K562 (cell line): ENCODE results near the gene TLK2. TPM values are rescaled to one million over a fixed set of nuclear protein-coding genes. Genes with fewer than 3 reads are reported as not detected.

Source experiments
- ATAC-seq: fragments of 200-7000 bp; cut with Tn5 transposase; 3 replicates; pipeline ENCODE4 v1.9.1; 2020; ENCODE audit warnings: moderate library complexity
- BruUV-seq: library from RNA; stranded (reverse); fragments of 400-500 nt; replicated peaks from 2 replicates; lab custom pipeline; 2021; lab: Mats Ljungman, UMichigan
- CTCF ChIA-PET: fragments of 300-600 bp; formaldehyde crosslinking; extraction: SDS; loops from one replicate; lab custom pipeline; 2021; ENCODE audit warnings: low intra/inter-chr PET ratio; lab: Yijun Ruan, JAX
- POLR2A ChIA-PET: fragments of 300-600, 350-650 bp; sonication (Branson Sonifier 250); formaldehyde crosslinking; extraction: SDS; loops from one replicate; lab custom pipeline; 2021; ENCODE audit warnings: antibody characterized with exemption, inconsistent platforms; lab: Yijun Ruan, JAX
- DNase-seq, 4 experiments: peaks; one replicate each; pipeline versions ENCODE4 v3.0.0 to v3.0.0-alpha.2; 2011 to 2018; ENCODE audit warnings: low spot score in 3 of 4, mixed read lengths in 3 of 4; ENCODE audit errors: extremely low read depth in 1 of 4
- FAIRE-seq: peaks from 2 replicates; lab custom pipeline; 2011; peaks lifted over from hg19 to GRCh38; lab: Jason Lieb, UNC
- H2AFZ ChIP-seq: 2 replicates; pipeline ENCODE4 v1.6.0; 2011; ENCODE audit warnings: low read depth, low read length, control low read depth, inconsistent platforms
- H3K27ac ChIP-seq: fragments of 200-600 bp; 3 replicates; pipeline ENCODE4 v1.8.0; 2011; ENCODE audit warnings: low read depth, mild to moderate bottlenecking, control low read depth, inconsistent platforms, low read length, moderate library complexity, mixed read lengths; ENCODE audit errors: extremely low read depth
- H3K27me3 ChIP-seq, 2 experiments: fragments of 300-600 bp in 1 of 2; 2 replicates in 1 of 2; 3 replicates in 1 of 2; pipeline versions ENCODE4 v1.6.0 to v1.8.0; 2011; ENCODE audit warnings: inconsistent platforms in 2 of 2, low read length in 2 of 2, mild to moderate bottlenecking in 1 of 2, mixed read lengths in 1 of 2, moderate library complexity in 1 of 2; ENCODE audit not compliant: control insufficient read depth in 2 of 2, insufficient read depth in 2 of 2
- H3K36me3 ChIP-seq: fragments of 300-600 bp; 3 replicates; pipeline ENCODE4 v1.8.0; 2011; ENCODE audit warnings: mild to moderate bottlenecking, low read length, inconsistent platforms; ENCODE audit not compliant: control insufficient read depth, insufficient read depth
- H3K4me1 ChIP-seq, 2 experiments: fragments of 200-600 bp in 1 of 2; replicated peaks in 1 of 2; 2 replicates in 1 of 2; 3 replicates in 1 of 2; pipeline versions ENCODE4 v1.5.1 to v1.8.0; 2011; ENCODE audit warnings: inconsistent platforms in 2 of 2, low read length in 2 of 2, mild to moderate bottlenecking in 1 of 2, mixed read lengths in 1 of 2, moderate library complexity in 1 of 2; ENCODE audit not compliant: control insufficient read depth in 2 of 2, insufficient read depth in 2 of 2
- H3K4me2 ChIP-seq: 2 replicates; pipeline ENCODE4 v1.6.1; 2011; ENCODE audit warnings: low read length, control low read depth, inconsistent platforms, mixed read lengths; ENCODE audit not compliant: insufficient read depth
- H3K4me3 ChIP-seq: fragments of 200-600 bp; sonication (generic), shearing (Covaris generic); 2 replicates; pipeline ENCODE4 v1.5.1; 2016; ENCODE audit warnings: control low read depth, inconsistent platforms
- H3K79me2 ChIP-seq: fragments of 200-600 bp; 3 replicates; pipeline ENCODE4 v1.8.0; 2011; ENCODE audit warnings: low read length, inconsistent platforms; ENCODE audit not compliant: control insufficient read depth, insufficient read depth
- H3K9ac ChIP-seq, 2 experiments: 2 replicates each; pipeline versions ENCODE4 v1.6.0 to v1.6.1; 2011; ENCODE audit warnings: low read depth in 2 of 2, low read length in 2 of 2, control low read depth in 1 of 2, inconsistent platforms in 1 of 2, mild to moderate bottlenecking in 1 of 2, mixed read lengths in 1 of 2; ENCODE audit not compliant: insufficient read depth in 1 of 2
- H3K9me1 ChIP-seq: one replicate; pipeline ENCODE4 v1.6.0; 2011; ENCODE audit warnings: inconsistent platforms, mild to moderate bottlenecking, low read length, moderate library complexity; ENCODE audit not compliant: control insufficient read depth, insufficient read depth
- H3K9me3 ChIP-seq: replicated peaks from 2 replicates; pipeline ENCODE4 v1.5.1; 2011; ENCODE audit warnings: low read depth, low read length, inconsistent platforms; ENCODE audit not compliant: control insufficient read depth, insufficient read depth
- H4K20me1 ChIP-seq: replicated peaks from 2 replicates; pipeline ENCODE4 v1.6.1; 2011; ENCODE audit warnings: low read length, inconsistent platforms, mixed read lengths; ENCODE audit not compliant: control insufficient read depth, insufficient read depth
- BCOR ChIP-seq: fragments of 450-650 bp; IDR thresholded peaks from 2 replicates; pipeline ENCODE4 v1.6.1; 2016
- U2AF1 ChIP-seq: fragments of 200-400 bp; formaldehyde crosslinking; optimal IDR thresholded peaks from 2 replicates; pipeline ENCODE3; 2017; ENCODE audit warnings: mild to moderate bottlenecking, low read depth, low read length, moderate library complexity
- ZNF121 ChIP-seq: sonication (generic); formaldehyde crosslinking; conservative IDR thresholded peaks from 2 replicates; pipeline ENCODE4 v1.8.0; 2022; ENCODE audit warnings: missing genetic modification reagents
- WGBS: fragments of 100-300 bp; shearing (Covaris generic); methylation state at CpG from one replicate; pipeline ENCODE4 v1.1.6; 2016; ENCODE audit warnings: low coverage, mixed read lengths; ENCODE audit not compliant: insufficient coverage; ENCODE audit errors: missing lambda C conversion rate; 5-methylcytosine and 5-hydroxymethylcytosine counted together
- in situ Hi-C: fragments of 300-500 bp; cut with MboI; formaldehyde crosslinking; loops from 4 replicates; pipeline ENCODE4 v1.15.0; 2018; ENCODE audit warnings: inconsistent platforms, mixed read lengths
- intact Hi-C: fragments of 100-400 bp; cut with micrococcal nuclease; formaldehyde crosslinking; loops from 2 replicates; pipeline ENCODE4 v1.14.2; 2022
- polyA plus RNA-seq, 8 experiments: library from polyadenylated mRNA; depleted of rRNA in 4 of 8; stranded (reverse) in 5 of 8; unstranded in 3 of 8; fragments of >200 nt; fragmentation: Nextera tagmentation in 2 of 8; fragmentation: Illumina TruSeq in 1 of 8; extraction: Ambion mirVana in 2 of 8; extraction: Trizol in 1 of 8; gene quantifications; 2 replicates each; pipeline versions ENCODE4 v1.2.1 to v1.2.3, GENCODE V29; 2011 to 2014; ENCODE audit warnings: inconsistent platforms in 1 of 8, missing spikeins in 1 of 8
- total RNA-seq, 7 experiments: library from RNA; depleted of rRNA in 6 of 7; stranded (reverse); fragments of >200 nt in 6 of 7; fragmentation: Illumina TruSeq in 2 of 7; extraction: Trizol in 2 of 7; gene quantifications; 2 replicates each; pipeline versions ENCODE4 v1.2.1 to v1.2.3, GENCODE V29; 2011 to 2021; ENCODE audit warnings: low replicate concordance in 1 of 7
- TF ChIP-seq, protein P1 (sequence below), 2 experiments: fragments of 200-800 bp in 1 of 2; sonication (Bioruptor generic) in 1 of 2; sonication (generic) in 1 of 2; formaldehyde crosslinking in 1 of 2; IDR thresholded peaks in 1 of 2; conservative IDR thresholded peaks in 1 of 2; 2 replicates each; pipeline versions ENCODE4 v1.5.0 to v1.6.1; 2016 to 2020; ENCODE audit warnings: missing compliant biosample characterization in 1 of 2, missing genetic modification characterization in 1 of 2, missing genetic modification reagents in 1 of 2

TLK2 gene
- total and polyA plus RNA-seq, 9 of the 15 experiments (the other 6 are each of a cell fraction or from before 2014, with no cell fraction given): 10.1 to 51.9 (median 32.4) TPM

DNA sequence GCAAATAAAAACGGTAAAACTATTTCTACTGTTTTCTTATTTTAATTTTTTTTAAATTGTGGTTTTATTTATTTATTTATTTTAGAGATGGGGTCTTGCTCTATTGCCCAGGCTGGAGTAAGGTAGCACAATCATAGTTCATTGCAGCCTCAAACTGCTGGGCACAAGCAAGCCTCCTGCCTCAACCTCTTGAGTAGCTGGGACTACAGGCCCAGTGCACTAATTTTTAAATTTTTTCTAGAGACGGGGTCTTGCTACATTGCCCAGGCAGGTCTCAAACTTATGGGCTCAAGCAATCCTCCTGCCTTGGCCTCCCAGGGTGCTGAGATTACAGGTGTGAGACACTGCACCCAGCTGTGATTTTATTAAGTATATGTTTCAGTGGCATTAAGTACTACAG is 102.3 kb downstream of the TLK2 start:
- H3K4me2 ChIP-seq: no peak overlapping the region
- peak; percentile 33; the same call in 1 of the 2 replicates for TF ChIP-seq BCOR
- TF ChIP-seq, protein P1, sequence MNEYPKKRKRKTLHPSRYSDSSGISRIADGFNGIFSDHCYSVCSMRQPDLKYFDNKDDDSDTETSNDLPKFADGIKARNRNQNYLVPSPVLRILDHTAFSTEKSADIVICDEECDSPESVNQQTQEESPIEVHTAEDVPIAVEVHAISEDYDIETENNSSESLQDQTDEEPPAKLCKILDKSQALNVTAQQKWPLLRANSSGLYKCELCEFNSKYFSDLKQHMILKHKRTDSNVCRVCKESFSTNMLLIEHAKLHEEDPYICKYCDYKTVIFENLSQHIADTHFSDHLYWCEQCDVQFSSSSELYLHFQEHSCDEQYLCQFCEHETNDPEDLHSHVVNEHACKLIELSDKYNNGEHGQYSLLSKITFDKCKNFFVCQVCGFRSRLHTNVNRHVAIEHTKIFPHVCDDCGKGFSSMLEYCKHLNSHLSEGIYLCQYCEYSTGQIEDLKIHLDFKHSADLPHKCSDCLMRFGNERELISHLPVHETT (CRISPR knock-in tag; conservative IDR thresholded peaks at IDR 0.05 in 1 of 2, IDR thresholded peaks at IDR 0.05 in 1 of 2): no peak
- peak; percentile 98 for TF ChIP-seq ZNF121 (CRISPR knock-in tag)
- no peak for TF ChIP-seq U2AF1
- POLR2A ChIA-PET: interaction anchor here (0.6 to 1.1 kb wide), 2 partner anchors 9 to 115 kb away, joined by 3 to 5 read pairs; no protein-coding TSS in a partner anchor
- no peaks in the 10 kb centered on the region for H3K9me3 ChIP-seq
- BruUV-seq: no TSS peak
- H3K79me2 ChIP-seq: no peaks in the 10 kb centered on the region
- ATAC-seq (no peak), FAIRE-seq (no peak), DNase-seq (no peak)
- 83% methylated on average over 2 of the region's 2 CpGs for WGBS
- CTCF ChIA-PET: no interaction called here
- H3K9me1 ChIP-seq: no peaks in the 10 kb centered on the region
- H3K27ac ChIP-seq: no peak overlapping the region
- intact Hi-C loops (no loop called here), in situ Hi-C loops (no loop called here)
- H3K9ac ChIP-seq: no peak overlapping the region
- H3K27me3 ChIP-seq: no peaks in the 10 kb centered on the region
- no peaks in the 10 kb centered on the region for H3K4me1 ChIP-seq
- no peak overlapping the region for H2AFZ ChIP-seq
- H3K36me3 ChIP-seq: peaks cover 55% of the 10 kb centered on the region
- no peaks in the 10 kb centered on the region for H4K20me1 ChIP-seq
- H3K4me3 ChIP-seq: no peak overlapping the region
